Muscle of leg (tissue), 11 donors: Measurements from ENCODE around the gene MTCL1. TPM values are rescaled to one million over a fixed set of nuclear protein-coding genes. Genes with fewer than 3 reads are reported as not detected.

Source experiments
- DNase-seq: peaks from one replicate; pipeline ENCODE4 v3.0.0; 2013
- H3K27ac ChIP-seq: one replicate; pipeline ENCODE4 v1.5.1; 2013; ENCODE audit warnings: mild to moderate bottlenecking, low read length, control low read depth
- H3K27me3 ChIP-seq: one replicate; pipeline ENCODE4 v1.6.1; 2013; ENCODE audit warnings: low read length; ENCODE audit not compliant: control insufficient read depth, insufficient read depth
- H3K36me3 ChIP-seq: one replicate; pipeline ENCODE4 v1.6.1; 2013; ENCODE audit warnings: low read length; ENCODE audit not compliant: control insufficient read depth, insufficient read depth
- H3K4me1 ChIP-seq: one replicate; pipeline ENCODE4 v1.6.1; 2013; ENCODE audit warnings: low read length; ENCODE audit not compliant: control insufficient read depth, insufficient read depth
- H3K4me3 ChIP-seq: one replicate; pipeline ENCODE4 v1.5.1; 2013; ENCODE audit warnings: low read length, control low read depth
- H3K9me3 ChIP-seq: replicated peaks from 2 replicates; pipeline ENCODE4 v1.6.1; 2013; ENCODE audit warnings: low read depth, low read length; ENCODE audit not compliant: control insufficient read depth
- WGBS: methylation state at CpG from one replicate; pipeline ENCODE4 v1.1.5; 2013; ENCODE audit warnings: missing lambda C conversion rate; ENCODE audit not compliant: insufficient coverage; 5-methylcytosine and 5-hydroxymethylcytosine counted together
- polyA plus RNA-seq, 8 donors: library from polyadenylated mRNA; unstranded; fragments of 120-200 nt; gene quantifications; one replicate each; pipeline versions ENCODE4 v1.2.1 to v1.2.3, GENCODE V29; 2013; ENCODE audit warnings: inconsistent platforms in 1 of 8, low replicate concordance in 1 of 8; ENCODE audit not compliant: insufficient read length in 8 of 8, insufficient read depth in 1 of 8
- total RNA-seq: library from RNA; stranded (reverse); fragments of 120-200 nt; gene quantifications from one replicate; pipeline ENCODE4 v1.2.4, GENCODE V29; 2013

The MTCL1 gene
- total and polyA plus RNA-seq, 9 donors = 14.9 to 45.4 (median 22.8) TPM

GRCh38 chr18:8709248-8710059 lies 4.1 kb downstream of the MTCL1 start:
- Histone ChIP-seq H3K27ac (no peak overlapping the region), H3K4me1 (peaks cover 15% of the 10 kb centered on the region), H3K27me3 (peaks cover 21% of the 10 kb centered on the region), H3K4me3 (no peak overlapping the region), H3K36me3 (no peaks in the 10 kb centered on the region), H3K9me3 (no peaks in the 10 kb centered on the region)
- WGBS = 100% methylated on average over 3 of the region's 14 CpGs
- no peak for DNase-seq

- DNase-seq = no peak
- H3K36me3 ChIP-seq = no peaks in the 10 kb centered on the region
- H3K27me3 ChIP-seq = peaks cover 16% of the 10 kb centered on the region
- H3K9me3 ChIP-seq = no peaks in the 10 kb centered on the region
- WGBS = no CpG with 5 or more reads among the region's 5 CpGs
- H3K4me3 ChIP-seq = no peak overlapping the region
- no peak overlapping the region for H3K27ac ChIP-seq
- H3K4me1 ChIP-seq = peaks cover 10% of the 10 kb centered on the region
Measured at GRCh38 chr18:8711736-8712135, 6.4 kb downstream of the MTCL1 start.

- H3K36me3 ChIP-seq = no peaks in the 10 kb centered on the region
- H3K4me3 ChIP-seq = no peak overlapping the region
- no peak for DNase-seq
- H3K4me1 ChIP-seq = no peaks in the 10 kb centered on the region
- no peaks in the 10 kb centered on the region for H3K9me3 ChIP-seq
- peaks cover 5% of the 10 kb centered on the region for H3K27me3 ChIP-seq
- 26% methylated on average over 7 of the region's 8 CpGs for WGBS
- no peak overlapping the region for H3K27ac ChIP-seq
Measured at GRCh38 chr18:8713691-8714090, 8.3 kb downstream of the MTCL1 start.

GRCh38 chr18:8715599-8715998 lies 10.2 kb downstream of the MTCL1 start:
- H3K27me3 ChIP-seq = peaks cover 2% of the 10 kb centered on the region
- no peak for DNase-seq
- H3K4me3 ChIP-seq = no peak overlapping the region
- WGBS = no CpG with 5 or more reads among the region's 4 CpGs
- no peaks in the 10 kb centered on the region for H3K4me1 ChIP-seq
- H3K36me3 ChIP-seq = peaks cover 6% of the 10 kb centered on the region
- no peak overlapping the region for H3K27ac ChIP-seq
- no peaks in the 10 kb centered on the region for H3K9me3 ChIP-seq

- 42% methylated on average over 9 of the region's 13 CpGs for WGBS
Measured at GRCh38 chr18:8717011-8717770, 11.8 kb downstream of the MTCL1 start.

GRCh38 chr18:8718401-8718913 lies 13.1 kb downstream of the MTCL1 start:
- H3K9me3 ChIP-seq = no peaks in the 10 kb centered on the region
- no peak overlapping the region for H3K27ac ChIP-seq
- H3K4me1 ChIP-seq = no peaks in the 10 kb centered on the region
- 78% methylated on average over 13 of the region's 16 CpGs for WGBS
- DNase-seq = no peak
- H3K36me3 ChIP-seq = peaks cover 20% of the 10 kb centered on the region
- no peak overlapping the region for H3K4me3 ChIP-seq
- H3K27me3 ChIP-seq = no peaks in the 10 kb centered on the region

More at GRCh38 chr18:8717011-8717770, 11.8 kb downstream of the MTCL1 start:
- H3K36me3 ChIP-seq = peaks cover 20% of the 10 kb centered on the region
- DNase-seq = no peak
- H3K4me1 ChIP-seq = no peaks in the 10 kb centered on the region
- H3K27ac ChIP-seq = no peak overlapping the region
- H3K9me3 ChIP-seq = no peaks in the 10 kb centered on the region
- H3K27me3 ChIP-seq = peaks cover 2% of the 10 kb centered on the region
- H3K4me3 ChIP-seq = no peak overlapping the region

GRCh38 chr18:8719192-8719591 lies 13.8 kb downstream of the MTCL1 start:
- no CpG with 5 or more reads among the region's 4 CpGs for WGBS
- Histone ChIP-seq H3K4me3 (no peak overlapping the region), H3K4me1 (no peaks in the 10 kb centered on the region), H3K27me3 (no peaks in the 10 kb centered on the region), H3K27ac (no peak overlapping the region), H3K36me3 (peaks cover 20% of the 10 kb centered on the region), H3K9me3 (no peaks in the 10 kb centered on the region)
- no peak for DNase-seq

- H3K36me3 ChIP-seq = peaks cover 20% of the 10 kb centered on the region
- H3K4me3 ChIP-seq = no peak overlapping the region
- 88% methylated on average over 6 of the region's 7 CpGs for WGBS
- H3K9me3 ChIP-seq = no peaks in the 10 kb centered on the region
- no peak overlapping the region for H3K27ac ChIP-seq
- DNase-seq = no peak
- no peaks in the 10 kb centered on the region for H3K4me1 ChIP-seq
- no peaks in the 10 kb centered on the region for H3K27me3 ChIP-seq
Measured at GRCh38 chr18:8720141-8720540, 14.8 kb downstream of the MTCL1 start.

GRCh38 chr18:8721094-8721669 lies 15.8 kb downstream of the MTCL1 start:
- no peak for DNase-seq
- 86% methylated on average over 9 of the region's 9 CpGs for WGBS
- Histone ChIP-seq H3K36me3 (peaks cover 20% of the 10 kb centered on the region), H3K4me1 (no peaks in the 10 kb centered on the region), H3K4me3 (no peak overlapping the region), H3K9me3 (no peaks in the 10 kb centered on the region), H3K27ac (no peak overlapping the region), H3K27me3 (no peaks in the 10 kb centered on the region)

GRCh38 chr18:8721716-8722115 lies 16.4 kb downstream of the MTCL1 start:
- WGBS = 100% methylated on average over 1 of the region's 5 CpGs
- Histone ChIP-seq H3K27me3 (no peaks in the 10 kb centered on the region), H3K4me3 (no peak overlapping the region), H3K4me1 (no peaks in the 10 kb centered on the region), H3K27ac (no peak overlapping the region), H3K9me3 (no peaks in the 10 kb centered on the region), H3K36me3 (peaks cover 20% of the 10 kb centered on the region)
- no peak for DNase-seq
